Neuronal stem cell (in vitro differentiated cells): ENCODE measurements around the gene RANBP17.

Experiments
- DNase-seq: peaks from one replicate; pipeline ENCODE4 v3.0.0-alpha.2; 2013; ENCODE audit warnings: low spot score
- H2AFZ ChIP-seq: one replicate; pipeline ENCODE4 v1.6.1; 2013; ENCODE audit warnings: mild to moderate bottlenecking, low read length, inconsistent platforms
- H2AK5ac ChIP-seq: 2 replicates; pipeline ENCODE4 v1.6.1; 2013; ENCODE audit warnings: low read depth, mild to moderate bottlenecking, inconsistent platforms, low read length, moderate library complexity, mixed read lengths
- H2BK120ac ChIP-seq: 2 replicates; pipeline ENCODE4 v1.6.1; 2013; ENCODE audit warnings: low read depth, mild to moderate bottlenecking, inconsistent platforms, low read length, moderate library complexity, mixed read lengths
- H2BK12ac ChIP-seq: one replicate; pipeline ENCODE4 v1.6.1; 2013; ENCODE audit warnings: low read length, inconsistent platforms
- H2BK15ac ChIP-seq: 2 replicates; pipeline ENCODE4 v1.6.1; 2013; ENCODE audit warnings: mild to moderate bottlenecking, low read length, inconsistent platforms, mixed read lengths
- H2BK5ac ChIP-seq: one replicate; pipeline ENCODE4 v1.6.1; 2013; ENCODE audit warnings: inconsistent platforms, mild to moderate bottlenecking, low read length, moderate library complexity
- H3K14ac ChIP-seq: one replicate; pipeline ENCODE4 v1.6.1; 2013; ENCODE audit warnings: low read length, inconsistent platforms
- H3K18ac ChIP-seq: 2 replicates; pipeline ENCODE4 v1.6.1; 2013; ENCODE audit warnings: low read length, inconsistent platforms
- H3K23ac ChIP-seq: 2 replicates; pipeline ENCODE4 v1.6.1; 2013; ENCODE audit warnings: low read depth, mild to moderate bottlenecking, mixed read lengths, low read length, inconsistent platforms; ENCODE audit not compliant: poor library complexity
- H3K27ac ChIP-seq: replicated peaks from 3 replicates; pipeline ENCODE4 v1.5.1; 2013; ENCODE audit warnings: low read length, inconsistent platforms
- H3K27me3 ChIP-seq, 3 experiments: 2 replicates each; pipeline ENCODE4 v1.6.1; 2013; ENCODE audit warnings: low read length in 3 of 3, mild to moderate bottlenecking in 2 of 3, inconsistent platforms in 1 of 3, low read depth in 1 of 3, mixed read lengths in 1 of 3, moderate library complexity in 1 of 3; ENCODE audit not compliant: control insufficient read depth in 3 of 3, insufficient read depth in 3 of 3
- H3K36me3 ChIP-seq, 2 donors: replicated peaks in 1 of 2; 2 replicates each; pipeline ENCODE4 v1.6.1; 2013; ENCODE audit warnings: low read length in 2 of 2; ENCODE audit not compliant: control insufficient read depth in 2 of 2, insufficient read depth in 2 of 2
- H3K4ac ChIP-seq: 2 replicates; pipeline ENCODE4 v1.6.1; 2013; ENCODE audit warnings: inconsistent platforms, mild to moderate bottlenecking, low read length, moderate library complexity
- H3K4me1 ChIP-seq, 2 donors: 1 replicate in 1 of 2; 2 replicates in 1 of 2; pipeline ENCODE4 v1.6.1; 2013; ENCODE audit warnings: low read length in 2 of 2, low read depth in 1 of 2; ENCODE audit not compliant: control insufficient read depth in 2 of 2, insufficient read depth in 1 of 2
- H3K4me2 ChIP-seq: one replicate; pipeline ENCODE4 v1.6.1; 2013; ENCODE audit warnings: mild to moderate bottlenecking, low read length, inconsistent platforms; ENCODE audit not compliant: insufficient read depth, poor library complexity, severe bottlenecking
- H3K4me3 ChIP-seq, 2 donors: 2 replicates each; pipeline ENCODE4 v1.5.1; 2013; ENCODE audit warnings: low read length in 2 of 2, mild to moderate bottlenecking in 2 of 2, inconsistent platforms in 1 of 2, moderate library complexity in 1 of 2
- H3K79me1 ChIP-seq: one replicate; pipeline ENCODE4 v1.6.1; 2013; ENCODE audit warnings: low read depth, mild to moderate bottlenecking, inconsistent platforms, low read length, moderate library complexity
- H3K9ac ChIP-seq: one replicate; pipeline ENCODE4 v1.6.1; 2013; ENCODE audit warnings: mild to moderate bottlenecking, low read depth, low read length, inconsistent platforms; ENCODE audit not compliant: poor library complexity
- H3K9me3 ChIP-seq, 2 donors: replicated peaks in 1 of 2; 2 replicates each; pipeline versions ENCODE3 to v1.6.1; 2013; ENCODE audit warnings: low read length in 2 of 2, mild to moderate bottlenecking in 2 of 2, inconsistent platforms in 1 of 2, low read depth in 1 of 2, mixed read lengths in 1 of 2, moderate library complexity in 1 of 2; ENCODE audit not compliant: control insufficient read depth in 2 of 2, insufficient read depth in 1 of 2
- H4K8ac ChIP-seq: one replicate; pipeline ENCODE4 v1.6.1; 2013; ENCODE audit warnings: low read depth, mild to moderate bottlenecking, inconsistent platforms, low read length, moderate library complexity
- H4K91ac ChIP-seq: one replicate; pipeline ENCODE4 v1.6.1; 2013; ENCODE audit warnings: low read length, low read depth, mild to moderate bottlenecking, inconsistent platforms; ENCODE audit not compliant: poor library complexity
- WGBS, 2 donors: extraction: QIAGEN DNeasy Blood & Tissue Kit; methylation state at CpG; one replicate each; pipeline ENCODE4 v1.1.7; 2013; ENCODE audit warnings: missing lambda C conversion rate in 2 of 2, mixed read lengths in 1 of 2; ENCODE audit not compliant: insufficient read length in 2 of 2, insufficient replicate concordance in 1 of 2; ENCODE audit errors: extremely low coverage in 2 of 2; 5-methylcytosine and 5-hydroxymethylcytosine counted together

Gene RANBP17

DNA sequence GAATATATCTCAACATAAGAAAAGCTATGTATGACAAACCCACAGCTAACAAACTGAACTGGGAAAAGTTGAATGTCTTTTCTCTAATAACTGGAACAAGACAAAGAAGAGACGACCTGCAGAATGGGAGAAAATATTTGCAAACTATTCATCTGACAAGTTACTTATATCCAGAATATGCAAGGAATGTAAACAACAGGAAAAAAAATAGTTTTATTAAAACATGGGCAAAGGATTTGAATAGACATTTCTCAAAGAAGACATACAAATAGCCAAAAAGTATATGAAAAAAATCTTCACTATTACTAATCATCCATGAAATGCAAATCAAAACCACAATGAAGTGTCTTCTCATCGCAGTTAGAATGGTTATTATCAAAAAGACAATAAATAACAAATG lies 265.5 kb downstream of the RANBP17 start:
- H4K91ac ChIP-seq = no peak overlapping the region
- no peak overlapping the region for H4K8ac ChIP-seq
- no CpG with 5 or more reads among the region's 2 CpGs for WGBS, 2 donors
- no peak overlapping the region for H3K18ac ChIP-seq
- no peak for DNase-seq
- H2AFZ ChIP-seq = no peak overlapping the region
- H3K27me3 ChIP-seq = no peaks in the 10 kb centered on the region
- H3K9me3 ChIP-seq = no peaks in the 10 kb centered on the region
- no peak overlapping the region for H3K14ac ChIP-seq
- no peak overlapping the region for H2BK5ac ChIP-seq
- no peak overlapping the region for H3K4me2 ChIP-seq
- H3K9ac ChIP-seq = no peak overlapping the region
- no peak overlapping the region for H2BK12ac ChIP-seq
- no peak overlapping the region for H2BK15ac ChIP-seq
- H3K36me3 ChIP-seq = peaks cover 2 to 10% of the 10 kb centered on the region in 2 donors
- H3K4me1 ChIP-seq = peaks cover 0 to 2% of the 10 kb centered on the region in 2 donors
- no peak overlapping the region for H2BK120ac ChIP-seq
- H3K27ac ChIP-seq = no peak overlapping the region
- no peak overlapping the region for H3K23ac ChIP-seq
- no peaks in the 10 kb centered on the region for H3K79me1 ChIP-seq
- H2AK5ac ChIP-seq = no peak overlapping the region
- H3K4ac ChIP-seq = no peak overlapping the region
- no peak overlapping the region for H3K4me3 ChIP-seq

DNA sequence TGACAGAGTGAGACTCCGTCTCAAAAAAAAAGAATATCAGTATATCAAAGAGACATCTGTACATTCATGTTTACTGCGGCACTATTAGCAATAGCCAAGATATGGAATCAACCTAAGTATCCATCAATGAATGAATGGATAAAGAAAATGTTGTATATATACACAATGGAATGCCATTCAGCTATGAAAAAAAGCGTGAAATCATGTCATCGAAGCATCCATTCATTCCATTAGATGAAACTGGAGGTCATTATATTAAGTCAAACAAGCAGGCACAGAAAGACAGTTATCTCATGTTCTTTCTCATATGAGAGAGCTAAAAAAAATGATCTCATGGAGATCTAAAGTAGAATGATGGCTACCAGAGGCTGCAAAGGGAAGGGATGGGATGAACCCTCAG lies 266.3 kb downstream of the RANBP17 start:
- Histone ChIP-seq H2BK120ac (no peak overlapping the region), H3K4me2 (no peak overlapping the region), H4K8ac (no peak overlapping the region), H3K36me3 (peaks cover 1 to 5% of the 10 kb centered on the region in 2 donors), H2BK15ac (no peak overlapping the region), H2AFZ (no peak overlapping the region), H3K27ac (no peak overlapping the region), H2AK5ac (no peak overlapping the region), H3K23ac (no peak overlapping the region), H2BK5ac (no peak overlapping the region), H3K4me1 (no peaks in the 10 kb centered on the region), H3K14ac (no peak overlapping the region), H3K79me1 (no peaks in the 10 kb centered on the region), H3K4ac (no peak overlapping the region), H3K4me3 (no peak overlapping the region), H3K27me3 (no peaks in the 10 kb centered on the region), H3K9me3 (no peaks in the 10 kb centered on the region), H2BK12ac (no peak overlapping the region), H4K91ac (no peak overlapping the region), H3K9ac (no peak overlapping the region), H3K18ac (no peak overlapping the region)
- DNase-seq = no peak
- WGBS, 2 donors = no CpG with 5 or more reads among the region's 4 CpGs

DNA sequence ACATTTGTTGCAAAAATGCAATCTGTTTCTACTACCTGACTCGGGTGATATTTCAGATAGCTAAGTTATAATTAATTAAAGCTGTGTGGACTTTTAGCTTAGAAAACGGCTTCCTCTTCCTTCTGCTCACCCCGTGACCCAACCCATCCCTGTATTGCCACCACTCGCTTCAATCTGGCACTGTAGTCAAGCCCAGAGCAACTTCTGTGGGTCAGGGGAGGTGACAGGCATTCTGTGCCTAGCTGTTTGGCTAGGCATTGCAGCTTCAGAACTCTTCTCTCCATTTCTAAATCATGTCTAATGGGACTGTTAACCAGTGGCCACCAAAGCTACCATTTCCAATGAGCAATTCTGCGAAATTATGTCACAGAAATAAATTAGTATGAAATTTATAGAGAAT lies 267.5 kb downstream of the RANBP17 start:
- no peaks in the 10 kb centered on the region for H3K9me3 ChIP-seq
- WGBS, 2 donors = no CpG with 5 or more reads among the region's 5 CpGs

DNA sequence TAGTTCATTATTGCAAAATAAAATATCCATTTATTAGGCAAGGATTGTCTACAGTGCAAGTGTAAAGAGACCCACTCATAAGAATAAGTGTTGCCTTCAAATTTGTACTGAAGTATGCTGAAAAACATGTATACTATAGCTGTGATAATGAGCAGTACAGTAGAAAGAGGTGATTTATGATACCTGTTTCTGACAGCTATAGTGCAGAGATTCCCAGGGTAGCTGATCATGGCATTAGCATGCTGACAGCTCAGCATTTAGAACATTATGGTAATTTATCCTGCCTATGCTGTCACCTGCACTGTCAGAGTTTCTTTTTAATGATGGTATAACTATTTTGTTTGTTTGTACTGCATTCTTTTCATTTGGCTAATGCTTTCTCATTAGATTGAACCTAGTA lies 269.7 kb downstream of the RANBP17 start:
- no peak overlapping the region for H2AK5ac ChIP-seq
- no peak overlapping the region for H3K4me3 ChIP-seq

More for the DNA sequence above, 267.5 kb downstream of the RANBP17 start:
- H3K14ac ChIP-seq = no peak overlapping the region
- no peak overlapping the region for H2BK12ac ChIP-seq
- H2BK120ac ChIP-seq = no peak overlapping the region
- H3K4me1 ChIP-seq = no peaks in the 10 kb centered on the region
- H3K36me3 ChIP-seq = no peaks in the 10 kb centered on the region
- H3K27me3 ChIP-seq = no peaks in the 10 kb centered on the region
- H4K91ac ChIP-seq = no peak overlapping the region
- no peak overlapping the region for H3K18ac ChIP-seq
- no peaks in the 10 kb centered on the region for H3K79me1 ChIP-seq
- no peak overlapping the region for H2AK5ac ChIP-seq
- no peak overlapping the region for H3K4me2 ChIP-seq
- H2AFZ ChIP-seq = no peak overlapping the region
- no peak overlapping the region for H2BK15ac ChIP-seq
- no peak overlapping the region for H4K8ac ChIP-seq
- no peak overlapping the region for H3K4me3 ChIP-seq
- no peak for DNase-seq
- no peak overlapping the region for H3K27ac ChIP-seq
- no peak overlapping the region for H3K4ac ChIP-seq
- no peak overlapping the region for H3K23ac ChIP-seq
- H3K9ac ChIP-seq = no peak overlapping the region
- H2BK5ac ChIP-seq = no peak overlapping the region

More for the DNA sequence above, 269.7 kb downstream of the RANBP17 start:
- DNase-seq = no peak
- H2BK120ac ChIP-seq = no peak overlapping the region
- H3K27ac ChIP-seq = no peak overlapping the region
- no peak overlapping the region for H3K18ac ChIP-seq
- no peak overlapping the region for H2BK12ac ChIP-seq
- H3K4ac ChIP-seq = no peak overlapping the region
- no peak overlapping the region for H2AFZ ChIP-seq
- no peak overlapping the region for H4K91ac ChIP-seq
- no peaks in the 10 kb centered on the region for H3K9me3 ChIP-seq
- H3K79me1 ChIP-seq = no peaks in the 10 kb centered on the region
- H2BK15ac ChIP-seq = no peak overlapping the region
- no peak overlapping the region for H3K23ac ChIP-seq
- no peak overlapping the region for H3K4me2 ChIP-seq
- H3K14ac ChIP-seq = no peak overlapping the region
- no peaks in the 10 kb centered on the region for H3K36me3 ChIP-seq
- H3K27me3 ChIP-seq = no peaks in the 10 kb centered on the region
- H3K4me1 ChIP-seq = no peaks in the 10 kb centered on the region
- no peak overlapping the region for H3K9ac ChIP-seq
- no peak overlapping the region for H4K8ac ChIP-seq
- H2BK5ac ChIP-seq = no peak overlapping the region
